Neural crest cell (in vitro differentiated cells): ENCODE measurements around the gene STAC2. TPM values are rescaled to one million over a fixed set of nuclear protein-coding genes. Genes with fewer than 3 reads are reported as not detected.

Source experiments
- DNase-seq: peaks from one replicate; pipeline ENCODE4 v3.0.0; 2021; ENCODE audit warnings: low read depth, mixed read lengths, low spot score
- H3K27ac Mint-ChIP-seq: one replicate; pipeline ENCODE4 v1.8.0; 2021; ENCODE audit warnings: mild to moderate bottlenecking, mixed read lengths; ENCODE audit not compliant: unreplicated experiment
- H3K27me3 Mint-ChIP-seq: 2 replicates; pipeline ENCODE4 v1.8.0; 2021; ENCODE audit warnings: low read depth, mild to moderate bottlenecking, mixed read lengths
- H3K36me3 Mint-ChIP-seq: 2 replicates; pipeline ENCODE4 v1.8.0; 2021; ENCODE audit warnings: low read depth, mild to moderate bottlenecking, mixed read lengths
- H3K4me1 Mint-ChIP-seq: 2 replicates; pipeline ENCODE4 v1.8.0; 2021; ENCODE audit warnings: mixed read lengths
- H3K4me3 Mint-ChIP-seq: one replicate; pipeline ENCODE4 v1.8.0; 2021; ENCODE audit warnings: mild to moderate bottlenecking, mixed read lengths
- H3K9me3 Mint-ChIP-seq: 2 replicates; pipeline ENCODE4 v1.8.0; 2021; ENCODE audit warnings: mixed read lengths
- total RNA-seq: library from RNA; stranded (reverse); gene quantifications from 2 replicates; pipeline ENCODE4 v1.2.1, GENCODE V29; 2021
- TF ChIP-seq, protein P1 (sequence below): fragments of 200-600 bp; sonication (generic); conservative IDR thresholded peaks from 2 replicates; pipeline ENCODE4 v1.5.0; 2021; ENCODE audit warnings: antibody characterized with exemption, mild to moderate bottlenecking

Gene STAC2
- total RNA-seq, 1 donor from 2014 or later = 1.0 TPM

DNA sequence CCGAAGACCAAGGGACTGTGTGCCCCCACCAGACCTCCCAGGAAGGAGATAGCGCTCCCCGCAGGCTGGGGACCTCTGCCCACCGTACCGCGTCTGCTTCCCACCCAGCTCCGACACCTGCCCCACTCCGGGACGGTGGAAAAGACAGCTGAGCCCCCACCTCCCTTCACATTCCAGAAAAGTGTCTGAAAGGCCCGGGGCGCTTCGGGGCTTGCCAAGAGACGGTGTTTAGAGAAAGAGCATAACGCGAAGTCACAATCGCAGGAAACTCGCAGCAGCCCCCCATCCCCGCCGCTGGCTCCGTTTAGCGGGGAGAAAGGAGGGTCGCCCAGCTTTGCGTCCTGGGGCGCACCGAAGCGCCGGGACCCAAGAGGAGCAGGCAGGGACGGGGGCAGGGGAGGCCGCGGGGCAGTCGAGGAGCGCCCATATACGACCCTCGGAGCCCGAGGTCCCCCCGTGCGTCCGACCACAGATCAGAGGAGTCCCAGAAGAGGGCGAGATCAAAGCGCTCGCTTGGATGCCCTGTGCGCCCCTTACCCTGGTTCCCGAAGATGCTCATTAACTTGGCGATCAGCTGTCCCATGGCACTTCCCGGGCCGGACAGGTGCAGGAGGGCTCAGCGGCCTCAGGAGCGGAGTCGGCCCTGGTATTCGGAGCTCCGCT lies 60.4 kb downstream of the STAC2 start:
- Mint-ChIP-seq H3K4me3 (peak overlapping the region; percentile 91), H3K27ac (peak overlapping the region; percentile 95), H3K4me1 (peaks cover 13% of the 10 kb centered on the region), H3K9me3 (peaks cover 5% of the 10 kb centered on the region), H3K27me3 (peaks cover 35% of the 10 kb centered on the region), H3K36me3 (peaks cover 3% of the 10 kb centered on the region)
- TF ChIP-seq, protein P1, sequence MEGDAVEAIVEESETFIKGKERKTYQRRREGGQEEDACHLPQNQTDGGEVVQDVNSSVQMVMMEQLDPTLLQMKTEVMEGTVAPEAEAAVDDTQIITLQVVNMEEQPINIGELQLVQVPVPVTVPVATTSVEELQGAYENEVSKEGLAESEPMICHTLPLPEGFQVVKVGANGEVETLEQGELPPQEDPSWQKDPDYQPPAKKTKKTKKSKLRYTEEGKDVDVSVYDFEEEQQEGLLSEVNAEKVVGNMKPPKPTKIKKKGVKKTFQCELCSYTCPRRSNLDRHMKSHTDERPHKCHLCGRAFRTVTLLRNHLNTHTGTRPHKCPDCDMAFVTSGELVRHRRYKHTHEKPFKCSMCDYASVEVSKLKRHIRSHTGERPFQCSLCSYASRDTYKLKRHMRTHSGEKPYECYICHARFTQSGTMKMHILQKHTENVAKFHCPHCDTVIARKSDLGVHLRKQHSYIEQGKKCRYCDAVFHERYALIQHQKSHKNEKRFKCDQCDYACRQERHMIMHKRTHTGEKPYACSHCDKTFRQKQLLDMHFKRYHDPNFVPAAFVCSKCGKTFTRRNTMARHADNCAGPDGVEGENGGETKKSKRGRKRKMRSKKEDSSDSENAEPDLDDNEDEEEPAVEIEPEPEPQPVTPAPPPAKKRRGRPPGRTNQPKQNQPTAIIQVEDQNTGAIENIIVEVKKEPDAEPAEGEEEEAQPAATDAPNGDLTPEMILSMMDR = no peak
- no peak for DNase-seq

DNA sequence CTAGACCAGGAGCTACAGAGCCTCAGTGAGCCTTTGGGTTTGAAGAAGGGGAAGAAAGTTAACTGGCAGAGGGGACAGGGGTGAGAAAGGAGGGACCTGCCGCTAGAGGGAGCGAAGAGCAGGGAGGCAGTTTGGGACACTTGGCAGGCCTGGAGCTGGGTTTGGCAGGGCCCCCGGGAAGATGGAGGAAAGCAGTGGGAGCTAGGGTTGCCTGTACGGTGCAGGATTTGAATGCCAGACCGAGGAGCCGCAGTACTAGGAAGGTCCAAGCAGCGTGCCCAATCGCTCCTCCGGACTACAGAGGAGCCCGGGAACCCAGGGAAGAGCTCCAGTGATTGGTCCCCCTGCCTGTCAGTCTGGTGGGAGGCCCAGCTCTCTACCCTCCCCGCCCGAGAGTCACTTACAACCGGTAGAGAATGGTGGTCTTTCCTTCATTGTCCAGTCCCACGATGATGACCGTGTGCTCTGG lies 61.0 kb downstream of the STAC2 start:
- H3K4me1 Mint-ChIP-seq = peaks cover 13% of the 10 kb centered on the region
- peak; percentile 73 for DNase-seq
- H3K9me3 Mint-ChIP-seq = peaks cover 5% of the 10 kb centered on the region
- peak overlapping the region; percentile 95 for H3K27ac Mint-ChIP-seq
- peaks cover 37% of the 10 kb centered on the region for H3K27me3 Mint-ChIP-seq
- H3K4me3 Mint-ChIP-seq = peak overlapping the region; percentile 91
- TF ChIP-seq, protein P1 = peak; percentile 80
- H3K36me3 Mint-ChIP-seq = peaks cover 3% of the 10 kb centered on the region

DNA sequence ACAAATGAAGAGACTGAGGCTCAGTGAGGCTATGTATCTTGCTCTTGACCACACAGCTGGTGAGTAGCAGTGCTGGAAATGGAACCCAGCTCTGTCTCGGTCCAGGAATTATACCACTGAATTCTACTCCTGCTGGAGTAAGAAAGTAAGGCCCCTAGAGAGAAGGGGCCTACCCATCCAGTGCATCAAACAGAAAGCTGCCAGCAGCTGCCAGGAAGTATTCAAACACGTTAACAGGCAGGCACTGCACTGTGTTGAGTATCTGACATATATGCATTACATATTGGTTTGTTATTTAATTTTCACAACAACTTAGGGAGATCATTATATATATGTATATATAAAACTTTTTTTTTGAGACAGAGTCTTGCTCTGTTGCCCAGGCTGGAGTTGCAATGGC lies 63.8 kb downstream of the STAC2 start:
- Mint-ChIP-seq H3K9me3 (no peaks in the 10 kb centered on the region), H3K4me1 (peaks cover 13% of the 10 kb centered on the region), H3K36me3 (no peaks in the 10 kb centered on the region), H3K27me3 (peaks cover 35% of the 10 kb centered on the region), H3K27ac (no peak overlapping the region), H3K4me3 (no peak overlapping the region)
- DNase-seq = no peak
- TF ChIP-seq, protein P1 = no peak

Other genes starting within 250 kb of the STAC2 start
- gene PLXDC1, start 74.3 kb downstream of the STAC2 start, total RNA-seq = 0.28 and 0.84 TPM in 2 replicates
- gene ARL5C, start 59.8 kb downstream of the STAC2 start, total RNA-seq = not detected in 2 replicates
- gene CACNB1, start 28.3 kb downstream of the STAC2 start, total RNA-seq = 15.3 and 16.2 TPM in 2 replicates
- 1,874 and 1,957 TPM in 2 replicates for gene RPL19, start 25.7 kb downstream of the STAC2 start, total RNA-seq
- 13.8 and 14.3 TPM in 2 replicates for gene FBXL20, start 175.7 kb upstream of the STAC2 start, total RNA-seq
- gene MED1, start 225.3 kb upstream of the STAC2 start, total RNA-seq = 63.4 and 65.0 TPM in 2 replicates
- gene CDK12, start 235.5 kb upstream of the STAC2 start, total RNA-seq = 69.1 and 69.8 TPM in 2 replicates